ENCODE results near the gene FARP2. TPM values are rescaled to one million over a fixed set of nuclear protein-coding genes. Genes with fewer than 3 reads are reported as not detected.
A peak's percentile ranks its signal among the peaks of the same experiment; 100 is the strongest.

Gene FARP2
- total and polyA plus RNA-seq, 10 donors, result 9.1 to 72.8 (median 53.4) TPM

- TF ChIP-seq POLR2AphosphoS5 (IDR thresholded peaks at IDR 0.05), result no peak
- TF ChIP-seq, protein P1, sequence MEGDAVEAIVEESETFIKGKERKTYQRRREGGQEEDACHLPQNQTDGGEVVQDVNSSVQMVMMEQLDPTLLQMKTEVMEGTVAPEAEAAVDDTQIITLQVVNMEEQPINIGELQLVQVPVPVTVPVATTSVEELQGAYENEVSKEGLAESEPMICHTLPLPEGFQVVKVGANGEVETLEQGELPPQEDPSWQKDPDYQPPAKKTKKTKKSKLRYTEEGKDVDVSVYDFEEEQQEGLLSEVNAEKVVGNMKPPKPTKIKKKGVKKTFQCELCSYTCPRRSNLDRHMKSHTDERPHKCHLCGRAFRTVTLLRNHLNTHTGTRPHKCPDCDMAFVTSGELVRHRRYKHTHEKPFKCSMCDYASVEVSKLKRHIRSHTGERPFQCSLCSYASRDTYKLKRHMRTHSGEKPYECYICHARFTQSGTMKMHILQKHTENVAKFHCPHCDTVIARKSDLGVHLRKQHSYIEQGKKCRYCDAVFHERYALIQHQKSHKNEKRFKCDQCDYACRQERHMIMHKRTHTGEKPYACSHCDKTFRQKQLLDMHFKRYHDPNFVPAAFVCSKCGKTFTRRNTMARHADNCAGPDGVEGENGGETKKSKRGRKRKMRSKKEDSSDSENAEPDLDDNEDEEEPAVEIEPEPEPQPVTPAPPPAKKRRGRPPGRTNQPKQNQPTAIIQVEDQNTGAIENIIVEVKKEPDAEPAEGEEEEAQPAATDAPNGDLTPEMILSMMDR (IDR thresholded peaks at IDR 0.05 in 8 of 11, conservative IDR thresholded peaks at IDR 0.05 in 3 of 11), result no peak
- no peak for TF ChIP-seq POLR2A (IDR thresholded peaks at IDR 0.05)
- Histone ChIP-seq H3K4me3 (peak overlapping the region in 5 of 8 donors; percentile 65 to 95 (median 82)), H3K27me3 (replicated peaks in 1 of 7) (no peaks in the 10 kb centered on the region), H3K9me3 (no peaks in the 10 kb centered on the region), H3K36me3 (peaks cover 0 to 23% (median 19%) of the 10 kb centered on the region in 6 donors), H3K4me1 (peaks cover 20 to 54% (median 44%) of the 10 kb centered on the region in 6 donors), H3K27ac (peak overlapping the region in 7 of 8 donors; percentile 24 to 98 (median 91))
- no peak for DNase-seq
- intact Hi-C loops (cut with DNase I; ENCODE audit: low total_unique reads), result loop anchor here (5.0 kb wide), 1 partner anchor 255 kb away; no protein-coding TSS in a partner anchor
- WGBS, 5 donors, result 39 to 64% (median 46%) methylated on average over 3 of the region's 3 CpGs
Measured at GRCh38 chr2:241357531-241357930, 1.4 kb downstream of the FARP2 start.

- H3K27me3 ChIP-seq (replicated peaks in 1 of 7), result no peaks in the 10 kb centered on the region
- H3K4me3 ChIP-seq, result peak overlapping the region in 2 of 8 donors; percentile 3 to 95
- TF ChIP-seq POLR2A (IDR thresholded peaks at IDR 0.05), result peak in 1 of 3 donors; percentile 28
- peak in 1 of 3 donors; percentile 76 for TF ChIP-seq POLR2AphosphoS5 (IDR thresholded peaks at IDR 0.05)
- TF ChIP-seq, protein P1 (IDR thresholded peaks at IDR 0.05 in 8 of 11, conservative IDR thresholded peaks at IDR 0.05 in 3 of 11), result no peak
- intact Hi-C loops (cut with DNase I; ENCODE audit: low total_unique reads), result loop anchor here (5.0 kb wide), 1 partner anchor 254 kb away; no protein-coding TSS in a partner anchor
- H3K27ac ChIP-seq, result peak overlapping the region in 7 of 8 donors; percentile 63 to 98 (median 91)
- 46 to 65% (median 56%) methylated on average over 5 of the region's 5 CpGs for WGBS, 5 donors
- H3K9me3 ChIP-seq, result no peaks in the 10 kb centered on the region
- H3K36me3 ChIP-seq, result peaks cover 0 to 14% (median 10%) of the 10 kb centered on the region in 6 donors
- H3K4me1 ChIP-seq, result peaks cover 23 to 63% (median 51%) of the 10 kb centered on the region in 6 donors
- DNase-seq, result no peak
Measured at GRCh38 chr2:241358470-241358869, 2.4 kb downstream of the FARP2 start.

DNA sequence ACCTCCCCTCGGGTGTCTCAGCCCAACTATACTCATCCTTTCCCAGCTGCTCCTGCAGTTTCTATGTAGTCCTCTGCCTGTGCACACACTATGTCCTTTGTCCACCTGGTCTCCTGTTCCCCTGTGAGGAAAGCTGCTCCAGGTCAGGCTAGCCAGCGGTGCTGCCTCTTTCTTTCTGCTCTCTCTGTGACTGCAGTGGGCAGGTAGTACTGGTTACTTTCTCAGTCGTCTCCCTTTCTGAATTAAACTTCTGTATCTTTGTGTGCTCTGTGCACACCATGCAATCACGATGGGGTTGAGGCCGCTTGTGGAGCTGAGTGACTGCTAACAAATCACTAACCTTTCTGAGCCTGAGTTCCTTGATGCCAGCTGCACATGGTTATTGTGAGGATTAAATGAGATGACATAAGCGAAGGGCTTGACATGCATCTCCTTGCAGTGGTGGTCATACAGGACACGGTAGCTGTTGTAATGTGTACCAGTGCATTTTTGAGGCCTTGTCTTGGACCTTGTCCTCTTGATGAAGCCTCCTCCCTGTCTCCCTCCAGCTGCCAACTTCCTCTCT, 3.5 kb downstream of the FARP2 start:
- TF ChIP-seq POLR2A (IDR thresholded peaks at IDR 0.05), result no peak
- TF ChIP-seq, protein P1 (IDR thresholded peaks at IDR 0.05 in 8 of 11, conservative IDR thresholded peaks at IDR 0.05 in 3 of 11), result no peak
- TF ChIP-seq POLR2AphosphoS5 (IDR thresholded peaks at IDR 0.05), result no peak
- no peaks in the 10 kb centered on the region for H3K27me3 ChIP-seq (replicated peaks in 1 of 7)
- no peak for DNase-seq
- intact Hi-C loops (cut with DNase I; ENCODE audit: low total_unique reads), result loop anchor here (5.0 kb wide), 1 partner anchor 253 kb away; no protein-coding TSS in a partner anchor
- peaks cover 0 to 3% (median 2%) of the 10 kb centered on the region in 6 donors for H3K36me3 ChIP-seq
- H3K4me3 ChIP-seq, result no peak overlapping the region
- H3K4me1 ChIP-seq, result peaks cover 33 to 73% (median 62%) of the 10 kb centered on the region in 6 donors
- WGBS, 5 donors, result 77 to 91% (median 86%) methylated on average over 7 of the region's 7 CpGs
- H3K9me3 ChIP-seq, result no peaks in the 10 kb centered on the region
- peak overlapping the region in 5 of 8 donors; percentile 13 to 98 (median 95) for H3K27ac ChIP-seq

- DNase-seq, result no peak
- WGBS, 5 donors, result 62 to 79% (median 75%) methylated on average over 7 of the region's 7 CpGs
- TF ChIP-seq POLR2A (IDR thresholded peaks at IDR 0.05), result no peak
- TF ChIP-seq, protein P1 (IDR thresholded peaks at IDR 0.05 in 8 of 11, conservative IDR thresholded peaks at IDR 0.05 in 3 of 11), result no peak
- TF ChIP-seq POLR2AphosphoS5 (IDR thresholded peaks at IDR 0.05), result peak in 1 of 3 donors; percentile 23
- no peaks in the 10 kb centered on the region for H3K27me3 ChIP-seq (replicated peaks in 1 of 7)
- H3K27ac ChIP-seq, result peak overlapping the region in 7 of 8 donors; percentile 24 to 69 (median 62)
- no peaks in the 10 kb centered on the region for H3K9me3 ChIP-seq
- H3K4me1 ChIP-seq, result peaks cover 29 to 81% (median 61%) of the 10 kb centered on the region in 6 donors
- intact Hi-C loops (cut with DNase I; ENCODE audit: low total_unique reads), result no loop called here
- H3K4me3 ChIP-seq, result peak overlapping the region in 2 of 8 donors; percentile 5 to 34
- H3K36me3 ChIP-seq, result no peaks in the 10 kb centered on the region
Measured at GRCh38 chr2:241363426-241363825, 7.3 kb downstream of the FARP2 start.

Measured in spleen (tissue), 11 donors.